Adrenal gland (tissue), 5 donors: Measurements from ENCODE around the gene TPRG1.

Experiments used
- CTCF ChIP-seq, 6 experiments: fragments of 450-650 bp in 4 of 6; fragments of 200-600 bp in 2 of 6; sonication (generic) in 1 of 6; IDR thresholded peaks; 1 replicate in 5 of 6; 2 replicates in 1 of 6; pipeline versions ENCODE4 v1.5.1 to v1.8.0; 2016 to 2021; ENCODE audit warnings: antibody characterized with exemption in 6 of 6, mild to moderate bottlenecking in 2 of 6, moderate library complexity in 1 of 6
- POLR2A ChIP-seq, 2 donors: fragments of 450-650 bp; IDR thresholded peaks; one replicate each; pipeline ENCODE4 v1.6.1; 2017; ENCODE audit warnings: antibody characterized with exemption in 2 of 2, mild to moderate bottlenecking in 2 of 2, moderate library complexity in 1 of 2
- donor health status: DM: no; HTN: no; CAD: no.

- TF ChIP-seq POLR2A (IDR thresholded peaks at IDR 0.05) (no peak), CTCF (IDR thresholded peaks at IDR 0.05) (no peak)
Observed at GRCh38 chr3:189132839-189133238, 38.9 kb upstream of the TPRG1 start.
